Colonic mucosa (tissue), 4 donors: ENCODE results near the gene AGAP1. TPM values are rescaled to one million over a fixed set of nuclear protein-coding genes. Genes with fewer than 3 reads are reported as not detected.

Experiments used
- DNase-seq: peaks from one replicate; pipeline ENCODE4 v3.0.0-alpha.2; 2020
- H3K27ac ChIP-seq: fragments of 200-600 bp; one replicate; pipeline ENCODE4 v1.8.0; 2021
- H3K27me3 ChIP-seq: fragments of 200-600 bp; one replicate; pipeline ENCODE4 v1.8.0; 2021
- H3K36me3 ChIP-seq: fragments of 200-600 bp; one replicate; pipeline ENCODE4 v1.8.0; 2021
- H3K4me1 ChIP-seq: fragments of 200-600 bp; one replicate; pipeline ENCODE4 v1.8.0; 2021; ENCODE audit warnings: mild to moderate bottlenecking
- H3K4me3 ChIP-seq: fragments of 200-600 bp; one replicate; pipeline ENCODE4 v1.8.0; 2021
- H3K9ac ChIP-seq, 2 donors: one replicate each; pipeline ENCODE4 v1.7.0; 2013; ENCODE audit warnings: control low read depth in 2 of 2, low read depth in 2 of 2, low read length in 2 of 2
- H3K9me3 ChIP-seq: fragments of 200-600 bp; one replicate; pipeline ENCODE4 v1.8.0; 2021
- intact Hi-C: fragments of 100-400 bp; cut with DNase I; formaldehyde crosslinking; loops from one replicate; pipeline ENCODE4 v1.14.1; 2022
- total RNA-seq, 2 donors: library from RNA; stranded (reverse); fragmentation: NEBNext Ultra II Directional in 1 of 2; extraction: Animal tissue kit (Norgen Biotek cat#: 25700) in 1 of 2; gene quantifications; one replicate each; pipeline ENCODE4 v1.2.1, GENCODE V29; 2021
- TF ChIP-seq, protein P1 (sequence below): fragments of 200-600 bp; IDR thresholded peaks from one replicate; pipeline ENCODE4 v1.8.0; 2022; ENCODE audit warnings: antibody characterized with exemption, mild to moderate bottlenecking
- donor health status: healthy.
- donor health status: DM: no; HTN: no; CAD: no.
- donor health status: DM: no; HTN: no; CAD: no.

AGAP1 gene
- total RNA-seq, 2 donors from 2014 or later = 62.1 to 62.9 TPM

GRCh38 chr2:235976956-235977355 lies 483.1 kb downstream of the AGAP1 start:
- no peak for DNase-seq
- Histone ChIP-seq H3K27ac (no peak overlapping the region), H3K4me3 (no peak overlapping the region), H3K9ac (no peak overlapping the region), H3K4me1 (no peaks in the 10 kb centered on the region), H3K27me3 (no peaks in the 10 kb centered on the region), H3K36me3 (no peaks in the 10 kb centered on the region), H3K9me3 (no peaks in the 10 kb centered on the region)
- TF ChIP-seq, protein P1, sequence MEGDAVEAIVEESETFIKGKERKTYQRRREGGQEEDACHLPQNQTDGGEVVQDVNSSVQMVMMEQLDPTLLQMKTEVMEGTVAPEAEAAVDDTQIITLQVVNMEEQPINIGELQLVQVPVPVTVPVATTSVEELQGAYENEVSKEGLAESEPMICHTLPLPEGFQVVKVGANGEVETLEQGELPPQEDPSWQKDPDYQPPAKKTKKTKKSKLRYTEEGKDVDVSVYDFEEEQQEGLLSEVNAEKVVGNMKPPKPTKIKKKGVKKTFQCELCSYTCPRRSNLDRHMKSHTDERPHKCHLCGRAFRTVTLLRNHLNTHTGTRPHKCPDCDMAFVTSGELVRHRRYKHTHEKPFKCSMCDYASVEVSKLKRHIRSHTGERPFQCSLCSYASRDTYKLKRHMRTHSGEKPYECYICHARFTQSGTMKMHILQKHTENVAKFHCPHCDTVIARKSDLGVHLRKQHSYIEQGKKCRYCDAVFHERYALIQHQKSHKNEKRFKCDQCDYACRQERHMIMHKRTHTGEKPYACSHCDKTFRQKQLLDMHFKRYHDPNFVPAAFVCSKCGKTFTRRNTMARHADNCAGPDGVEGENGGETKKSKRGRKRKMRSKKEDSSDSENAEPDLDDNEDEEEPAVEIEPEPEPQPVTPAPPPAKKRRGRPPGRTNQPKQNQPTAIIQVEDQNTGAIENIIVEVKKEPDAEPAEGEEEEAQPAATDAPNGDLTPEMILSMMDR = no peak
- intact Hi-C loops = no loop called here

GRCh38 chr2:235977445-235977844 lies 483.6 kb downstream of the AGAP1 start:
- intact Hi-C loops = no loop called here
- Histone ChIP-seq H3K9ac (no peak overlapping the region), H3K36me3 (no peaks in the 10 kb centered on the region), H3K4me1 (no peaks in the 10 kb centered on the region), H3K4me3 (no peak overlapping the region), H3K9me3 (no peaks in the 10 kb centered on the region), H3K27me3 (no peaks in the 10 kb centered on the region), H3K27ac (no peak overlapping the region)
- no peak for DNase-seq
- TF ChIP-seq, protein P1 = no peak

DNA sequence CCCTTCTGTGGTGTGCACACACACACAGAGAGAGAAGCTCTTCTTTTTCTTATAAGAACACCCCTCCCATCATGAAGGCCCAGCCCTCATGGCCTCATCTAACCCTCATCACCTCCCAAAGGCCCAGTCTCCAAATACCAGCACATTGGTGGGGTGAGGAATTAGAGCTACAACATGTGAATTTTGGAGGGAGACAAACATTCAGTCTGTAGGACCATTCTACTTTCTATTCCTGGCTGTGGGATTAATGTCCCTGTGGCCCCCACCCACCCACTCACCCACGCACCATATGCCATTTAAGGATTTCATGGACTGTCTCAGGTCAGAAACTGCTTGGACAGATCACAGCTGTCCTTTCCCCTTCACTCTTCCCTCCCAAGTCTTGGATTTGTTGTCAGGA lies 484.2 kb downstream of the AGAP1 start:
- no peak overlapping the region for H3K4me3 ChIP-seq
- H3K27me3 ChIP-seq = no peaks in the 10 kb centered on the region
- H3K4me1 ChIP-seq = no peaks in the 10 kb centered on the region
- no peaks in the 10 kb centered on the region for H3K36me3 ChIP-seq
- H3K9ac ChIP-seq = no peak overlapping the region
- no peak overlapping the region for H3K27ac ChIP-seq
- no peak for DNase-seq
- H3K9me3 ChIP-seq = no peaks in the 10 kb centered on the region
- TF ChIP-seq, protein P1 = no peak
- intact Hi-C loops = no loop called here

DNA sequence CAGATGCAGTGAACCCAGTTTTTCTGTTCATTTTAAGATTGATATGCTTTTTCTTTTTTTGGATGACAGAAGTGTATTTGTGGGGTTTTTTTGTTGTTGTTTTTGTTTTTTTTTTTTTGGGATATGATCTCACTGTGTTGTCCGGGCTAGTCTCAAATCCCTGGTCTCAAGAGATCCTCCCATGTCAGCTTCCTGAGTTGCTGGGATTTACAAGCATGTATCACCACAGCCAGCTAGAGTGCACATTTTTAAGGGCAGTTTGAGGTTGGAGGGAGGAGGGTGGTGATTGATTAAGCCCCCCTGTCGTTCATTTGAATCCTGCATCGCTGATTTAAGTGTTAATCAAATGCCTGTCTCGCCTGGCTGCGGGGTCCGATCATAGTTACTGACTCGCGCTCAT lies 485.2 kb downstream of the AGAP1 start:
- no peaks in the 10 kb centered on the region for H3K27me3 ChIP-seq
- intact Hi-C loops = no loop called here
- no peak for DNase-seq
- no peaks in the 10 kb centered on the region for H3K4me1 ChIP-seq
- TF ChIP-seq, protein P1 = no peak
- H3K9me3 ChIP-seq = no peaks in the 10 kb centered on the region
- H3K36me3 ChIP-seq = no peaks in the 10 kb centered on the region
- no peak overlapping the region for H3K9ac ChIP-seq
- no peak overlapping the region for H3K4me3 ChIP-seq
- H3K27ac ChIP-seq = no peak overlapping the region

DNA sequence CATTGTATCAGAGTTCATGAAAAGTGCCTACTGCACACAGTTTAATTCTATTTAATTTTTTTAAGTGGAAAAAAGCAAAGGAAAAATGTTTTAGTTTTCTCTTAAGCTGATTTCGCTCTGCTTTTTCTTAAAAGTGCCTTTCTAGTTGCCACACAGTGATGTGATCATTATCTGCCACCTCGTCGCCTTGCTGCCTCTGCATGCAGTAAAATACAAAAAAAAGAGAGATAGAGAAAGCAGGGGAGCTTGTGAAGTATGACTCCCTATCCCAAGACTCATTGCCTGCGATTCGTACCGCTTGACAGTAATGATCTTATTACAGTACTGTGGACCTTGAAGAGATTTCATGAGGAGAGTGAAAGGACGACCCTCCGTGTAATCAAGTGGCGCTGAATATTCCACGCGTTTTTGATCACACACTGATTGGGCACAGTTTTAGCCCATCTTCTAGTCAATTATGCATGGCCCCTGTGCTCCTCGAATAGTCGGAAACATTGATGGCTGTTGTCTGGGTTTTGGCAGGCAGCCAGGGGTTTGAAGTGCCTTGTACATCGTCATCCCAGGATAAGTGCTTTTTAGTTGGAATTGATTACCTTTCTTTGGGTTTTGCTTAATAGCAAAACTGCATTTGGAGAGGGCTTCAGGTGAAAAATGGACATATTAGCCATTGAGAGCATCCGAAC lies 486.1 kb downstream of the AGAP1 start:
- TF ChIP-seq, protein P1 = no peak
- Histone ChIP-seq H3K27me3 (no peaks in the 10 kb centered on the region), H3K4me1 (no peaks in the 10 kb centered on the region), H3K27ac (no peak overlapping the region), H3K4me3 (no peak overlapping the region), H3K36me3 (no peaks in the 10 kb centered on the region), H3K9me3 (no peaks in the 10 kb centered on the region), H3K9ac (no peak overlapping the region)
- intact Hi-C loops = no loop called here
- DNase-seq = no peak
